GM21723 (cell line): ENCODE data around the gene HIPK1.

Experiments used
- ATAC-seq: cut with Tn5 transposase; IDR thresholded peaks from one replicate; pipeline ENCODE4 v1.9.1; 2021; ENCODE audit warnings: mild to moderate bottlenecking, moderate library complexity; ENCODE audit not compliant: unreplicated experiment

The HIPK1 gene

GRCh38 chr1:113913312-113913668 is 15.8 kb upstream of the HIPK1 start:
- no peak for ATAC-seq

GRCh38 chr1:113913887-113914664 is 15.0 kb upstream of the HIPK1 start:
- ATAC-seq = no peak

- no peak for ATAC-seq
Observed at GRCh38 chr1:113916974-113917373, 12.2 kb upstream of the HIPK1 start.

GRCh38 chr1:113917400-113918082 is 11.6 kb upstream of the HIPK1 start:
- ATAC-seq = no peak

- ATAC-seq = no peak
Observed at GRCh38 chr1:113918243-113918642, 10.9 kb upstream of the HIPK1 start.

GRCh38 chr1:113922957-113923356 is 6.2 kb upstream of the HIPK1 start:
- no peak for ATAC-seq

- ATAC-seq = no peak
Observed at GRCh38 chr1:113924473-113924872, 4.7 kb upstream of the HIPK1 start.

GRCh38 chr1:113928187-113928930 is 765 bp upstream of the HIPK1 start:
- ATAC-seq = no peak

- ATAC-seq = peak; percentile 50
Observed at GRCh38 chr1:113929750-113930498, 800 bp downstream of the HIPK1 start.

- ATAC-seq = peak; percentile 30
Observed at GRCh38 chr1:113930499-113931161, 1.5 kb downstream of the HIPK1 start.

GRCh38 chr1:113931451-113931851 is 2.3 kb downstream of the HIPK1 start:
- ATAC-seq = no peak

GRCh38 chr1:113934006-113934405 is 4.9 kb downstream of the HIPK1 start:
- no peak for ATAC-seq

GRCh38 chr1:113934511-113935055 is 5.5 kb downstream of the HIPK1 start:
- ATAC-seq = no peak

GRCh38 chr1:113935176-113935575 is 6.1 kb downstream of the HIPK1 start:
- no peak for ATAC-seq

- no peak for ATAC-seq
Observed at GRCh38 chr1:113935970-113936369, 6.8 kb downstream of the HIPK1 start.

- no peak for ATAC-seq
Observed at GRCh38 chr1:113937146-113937545, 8.0 kb downstream of the HIPK1 start.

- ATAC-seq = no peak
Observed at GRCh38 chr1:113938192-113938591, 9.1 kb downstream of the HIPK1 start.

GRCh38 chr1:113940365-113941244 is 11.5 kb downstream of the HIPK1 start:
- peak; percentile 54 for ATAC-seq

- ATAC-seq = no peak
Observed at GRCh38 chr1:113941245-113941559, 12.1 kb downstream of the HIPK1 start.
